ENCODE measurements around the gene TEAD1.

Gene TEAD1

GRCh38 chr11:12666915-12667314, 7.3 kb upstream of the TEAD1 start:
- no peak for DNase-seq (ENCODE audit: low read depth in 2 of 3, low spot score in 2 of 3)

DNA sequence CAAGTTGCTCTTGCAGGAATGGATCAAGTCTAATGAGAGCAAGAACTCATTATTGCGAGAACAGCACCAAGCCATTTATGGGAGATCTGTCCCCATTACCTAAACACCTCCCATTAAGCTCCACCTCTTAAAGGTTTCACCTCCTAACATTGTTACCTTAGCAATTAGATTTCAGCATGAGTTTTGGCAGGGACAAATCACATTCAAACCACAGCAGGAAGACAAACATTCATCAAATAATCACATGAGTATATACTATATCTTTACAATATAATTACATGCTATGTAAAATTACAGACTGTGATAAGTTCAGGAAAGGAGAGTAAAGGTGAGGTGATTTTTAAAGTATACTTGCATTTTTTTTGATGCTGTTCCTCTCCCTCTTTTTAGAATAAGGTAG, 6.6 kb upstream of the TEAD1 start:
- DNase-seq (ENCODE audit: low read depth in 2 of 3, low spot score in 2 of 3) = no peak

DNA sequence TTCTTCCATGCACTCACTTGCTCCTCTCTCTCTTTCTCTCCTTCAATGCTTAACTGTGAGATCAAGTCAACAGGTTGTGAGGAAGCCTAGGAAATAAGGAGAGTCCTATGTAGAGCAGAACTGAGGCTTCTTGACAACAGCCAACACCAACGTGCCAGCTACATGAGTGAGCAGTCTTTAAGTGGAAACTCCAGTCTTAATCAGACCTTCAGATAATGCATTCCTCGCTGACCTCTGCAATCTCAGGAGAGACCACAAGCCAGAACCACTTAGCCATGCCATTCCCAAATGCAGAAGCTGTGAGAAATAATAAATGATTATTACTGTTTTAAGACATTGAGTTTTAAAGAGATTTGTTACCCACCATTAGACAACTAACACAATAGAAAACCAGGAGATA, 6.1 kb upstream of the TEAD1 start:
- no peak for DNase-seq (ENCODE audit: low read depth in 2 of 3, low spot score in 2 of 3)

GRCh38 chr11:12669930-12670329, 4.3 kb upstream of the TEAD1 start:
- DNase-seq (ENCODE audit: low read depth in 2 of 3, low spot score in 2 of 3) = no peak

GRCh38 chr11:12671370-12671769, 2.9 kb upstream of the TEAD1 start:
- no peak for DNase-seq (ENCODE audit: low read depth in 2 of 3, low spot score in 2 of 3)

DNA sequence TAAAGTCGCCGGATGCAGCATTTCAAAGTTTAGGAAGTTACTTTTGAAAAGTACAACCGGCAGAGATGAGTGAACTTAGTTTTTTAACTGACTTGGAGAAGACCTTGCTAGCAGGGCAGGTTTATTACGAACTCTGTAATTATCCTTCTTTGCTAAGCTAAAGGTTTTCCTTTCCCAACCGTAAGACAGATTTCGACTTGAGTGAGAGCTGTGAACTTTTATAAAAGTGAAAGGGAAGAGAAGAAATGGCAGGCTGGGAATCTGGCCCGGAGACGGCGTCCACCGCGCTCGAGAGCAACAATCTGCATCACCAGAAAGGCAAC, 659 bp upstream of the TEAD1 start:
- no peak for DNase-seq (ENCODE audit: low read depth in 2 of 3, low spot score in 2 of 3)

- no peak for DNase-seq (ENCODE audit: low read depth in 2 of 3, low spot score in 2 of 3)
Observed at GRCh38 chr11:12674571-12674935, 332 bp downstream of the TEAD1 start.

- no peak for DNase-seq (ENCODE audit: low read depth in 2 of 3, low spot score in 2 of 3)
Observed at GRCh38 chr11:12674936-12675696, 895 bp downstream of the TEAD1 start.

DNA sequence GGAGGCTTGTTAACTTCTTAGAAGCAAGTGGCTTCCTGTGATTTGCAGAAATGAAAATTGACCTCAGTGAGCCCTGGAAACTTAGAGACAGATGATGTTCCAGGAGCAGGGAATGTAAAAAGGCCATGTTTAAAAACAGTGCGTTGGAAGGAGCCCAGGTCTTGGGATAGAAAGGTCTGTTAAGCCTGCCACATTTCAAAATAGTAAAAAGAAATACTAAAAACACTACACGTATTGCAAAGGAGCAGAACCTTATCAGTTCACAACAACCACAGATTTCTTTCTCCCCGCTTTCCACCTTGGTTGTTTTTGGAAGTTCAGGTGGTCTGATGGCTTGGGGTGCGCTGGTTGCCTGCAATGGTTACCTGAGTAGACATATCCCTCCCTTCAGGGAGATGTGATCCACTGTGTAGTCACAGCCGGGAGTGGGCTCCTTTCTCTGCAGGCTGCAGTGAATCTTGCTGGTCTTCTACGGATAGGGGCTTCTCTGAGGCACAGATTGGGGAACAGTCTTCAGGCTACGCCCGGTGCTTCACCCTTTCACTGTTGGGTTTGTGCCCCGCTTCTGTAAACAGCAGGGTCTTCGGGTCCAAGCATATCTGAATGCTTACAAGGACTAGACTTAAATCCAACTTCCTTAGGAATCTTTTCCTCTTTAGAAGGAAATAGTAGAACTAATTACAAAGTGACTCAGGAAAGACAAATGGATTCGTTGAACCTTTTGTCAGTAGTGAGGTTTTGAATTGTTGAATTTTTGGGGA, 1.9 kb downstream of the TEAD1 start:
- DNase-seq (ENCODE audit: low read depth in 2 of 3, low spot score in 2 of 3) = no peak

- no peak for DNase-seq (ENCODE audit: low read depth in 2 of 3, low spot score in 2 of 3)
Observed at GRCh38 chr11:12677131-12677530, 2.9 kb downstream of the TEAD1 start.

DNA sequence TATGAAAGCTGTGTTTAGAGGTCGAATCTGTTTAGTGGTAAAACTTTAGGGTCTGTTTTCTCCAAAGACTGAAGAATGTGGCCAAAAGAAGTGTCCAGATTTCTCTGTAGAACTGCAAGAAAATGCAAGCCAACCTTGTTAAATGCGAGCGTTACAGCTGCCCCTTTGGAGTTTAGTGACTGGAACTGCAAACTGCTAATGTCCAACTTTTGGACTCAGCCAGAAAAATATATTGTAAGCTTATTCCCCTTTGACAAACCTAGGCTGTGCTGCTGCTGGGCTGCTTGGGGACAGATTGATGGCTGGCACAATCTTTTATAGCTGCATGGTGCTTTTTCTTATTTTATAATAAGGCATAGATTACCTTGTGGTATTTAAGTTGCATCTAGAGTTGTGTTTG, 3.9 kb downstream of the TEAD1 start:
- no peak for DNase-seq (ENCODE audit: low read depth in 2 of 3, low spot score in 2 of 3)

DNA sequence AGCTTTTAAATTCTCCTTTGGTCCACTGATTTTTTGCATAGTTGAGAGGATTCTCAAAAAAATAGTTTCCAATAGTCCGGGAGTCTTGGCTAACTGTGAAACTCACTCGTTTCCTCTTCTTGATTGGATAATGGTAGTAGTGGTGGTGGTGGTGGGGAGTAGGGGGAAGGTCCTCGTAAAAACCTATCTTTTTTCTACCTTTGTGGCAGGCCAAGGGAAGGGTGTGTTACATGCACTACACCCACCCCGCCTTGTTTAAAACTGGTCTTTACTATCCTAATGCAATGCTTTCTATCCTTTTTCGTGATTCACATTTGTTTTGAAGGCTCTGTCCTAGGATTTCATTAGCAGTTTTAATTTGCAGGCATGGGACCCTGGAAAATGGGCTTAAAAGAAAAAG, 4.8 kb downstream of the TEAD1 start:
- DNase-seq (ENCODE audit: low read depth in 2 of 3, low spot score in 2 of 3) = no peak

DNA sequence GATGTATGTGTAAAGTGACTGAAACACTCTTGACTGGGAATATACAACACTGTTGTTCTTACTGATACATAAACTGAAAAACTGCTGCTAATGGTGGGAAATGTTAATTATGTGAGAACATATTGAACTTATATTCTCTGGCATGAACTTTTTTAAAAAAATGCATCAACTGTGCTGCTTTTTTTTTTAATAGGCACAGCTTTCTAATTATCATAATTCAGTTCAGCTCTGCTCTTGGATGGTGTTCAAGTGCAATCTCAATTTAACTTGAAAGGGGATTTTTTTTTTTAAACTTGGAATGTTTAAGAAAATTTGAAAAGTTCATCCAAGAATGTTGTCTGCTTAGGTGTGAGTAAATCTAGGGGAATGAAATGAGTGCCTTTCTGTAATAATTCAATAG, 5.2 kb downstream of the TEAD1 start:
- DNase-seq (ENCODE audit: low read depth in 2 of 3, low spot score in 2 of 3) = no peak

GRCh38 chr11:12680246-12680939, 6.2 kb downstream of the TEAD1 start:
- no peak for DNase-seq (ENCODE audit: low read depth in 2 of 3, low spot score in 2 of 3)

- no peak for DNase-seq (ENCODE audit: low read depth in 2 of 3, low spot score in 2 of 3)
Observed at GRCh38 chr11:12680940-12681258, 6.7 kb downstream of the TEAD1 start.

- no peak for DNase-seq (ENCODE audit: low read depth in 2 of 3, low spot score in 2 of 3)
Observed at GRCh38 chr11:12681466-12681865, 7.2 kb downstream of the TEAD1 start.

GRCh38 chr11:12682288-12682687, 8.1 kb downstream of the TEAD1 start:
- no peak for DNase-seq (ENCODE audit: low read depth in 2 of 3, low spot score in 2 of 3)

DNA sequence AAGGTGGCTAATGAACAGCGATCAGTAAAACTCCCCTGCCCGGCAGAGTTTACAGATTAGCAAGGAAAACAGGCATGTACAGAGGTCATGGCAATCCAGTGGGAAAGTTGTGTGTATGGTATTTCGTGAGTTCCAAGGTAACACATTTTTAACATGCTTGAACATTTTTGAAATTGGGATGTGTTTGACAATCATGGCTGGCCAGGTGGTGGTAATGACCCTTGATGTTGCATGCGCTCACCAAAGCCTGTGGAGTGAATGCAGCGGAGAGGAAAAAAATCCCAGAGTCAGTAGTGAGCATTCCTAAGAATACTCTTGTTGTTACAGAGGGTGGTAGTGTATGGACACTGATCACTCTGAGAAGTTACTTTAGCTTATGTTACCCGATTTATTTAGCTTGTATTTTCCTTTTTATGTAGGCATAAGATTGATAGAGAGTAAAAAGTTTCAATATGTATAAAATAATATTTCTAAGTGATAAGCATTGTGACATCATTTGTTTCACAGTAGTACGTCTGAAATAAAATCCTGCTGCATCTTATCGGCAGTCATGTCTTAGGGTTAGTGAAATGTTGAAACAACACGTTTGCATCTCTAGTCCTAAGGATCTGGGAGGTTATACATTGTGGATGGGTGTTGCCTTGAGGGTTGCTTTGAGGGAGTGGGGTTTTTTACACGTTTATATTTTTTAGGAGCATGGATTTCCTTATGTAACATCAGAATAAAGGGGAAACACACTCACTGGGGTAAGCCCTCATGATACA, 8.7 kb downstream of the TEAD1 start:
- no peak for DNase-seq (ENCODE audit: low read depth in 2 of 3, low spot score in 2 of 3)

DNA sequence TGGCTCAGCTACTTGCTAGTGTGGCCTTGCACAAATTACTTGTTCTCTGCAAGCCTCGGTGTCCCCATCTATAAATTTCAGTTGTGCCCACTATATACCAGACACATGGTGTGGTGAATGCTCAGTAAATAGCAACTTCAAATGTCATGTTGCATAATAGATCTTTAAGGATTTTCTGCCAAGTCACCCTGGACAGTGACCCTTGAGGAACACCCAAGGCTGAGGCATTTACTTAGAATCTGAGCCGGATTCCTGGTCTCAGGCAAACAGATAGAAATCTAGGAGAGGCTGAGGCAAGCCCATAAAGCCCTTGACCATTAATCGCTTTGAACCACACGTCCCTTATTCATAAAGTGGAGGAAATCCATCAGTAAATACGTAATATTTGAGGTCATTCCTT, 9.7 kb downstream of the TEAD1 start:
- DNase-seq (ENCODE audit: low read depth in 2 of 3, low spot score in 2 of 3) = no peak

DNA sequence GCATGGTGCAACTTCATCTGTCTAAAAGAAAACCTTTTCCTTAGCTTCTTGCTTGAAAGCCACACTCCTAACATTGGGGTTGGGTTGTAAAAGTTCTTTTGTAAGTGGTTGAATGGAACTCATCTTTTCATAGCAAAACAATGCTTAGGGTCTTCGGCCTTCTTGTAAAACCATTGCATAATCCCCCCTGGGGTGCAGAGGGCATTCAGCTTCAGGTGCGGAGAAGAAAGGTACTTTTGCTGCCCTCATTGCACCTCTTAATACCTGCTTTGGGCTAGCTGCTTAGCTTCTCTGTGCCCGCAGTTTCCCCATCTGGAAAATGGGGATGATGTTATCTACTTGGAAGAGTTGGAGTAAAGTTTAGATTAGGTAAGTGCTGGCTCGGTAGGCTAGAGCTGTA, 10.1 kb downstream of the TEAD1 start:
- DNase-seq (ENCODE audit: low read depth in 2 of 3, low spot score in 2 of 3) = no peak

DNA sequence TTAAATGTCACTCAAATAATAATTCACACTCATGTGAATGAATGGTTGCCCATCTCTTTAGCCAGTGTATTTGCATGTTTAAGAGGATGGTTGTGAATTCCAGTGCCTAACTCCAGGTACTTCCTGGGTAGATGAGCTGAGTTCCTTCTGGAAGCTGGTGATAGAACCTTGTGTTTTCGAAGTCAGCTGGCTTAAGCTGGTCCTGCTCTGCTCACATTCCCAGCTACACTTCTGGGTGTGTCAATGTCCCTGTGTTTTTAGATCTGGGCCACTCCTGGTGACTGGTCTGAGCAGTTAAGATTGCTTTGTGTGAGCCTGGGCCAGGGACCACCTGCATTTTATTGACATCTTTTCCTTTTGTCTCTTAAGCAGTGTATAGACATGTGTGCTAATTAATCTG, 10.6 kb downstream of the TEAD1 start:
- no peak for DNase-seq (ENCODE audit: low read depth in 2 of 3, low spot score in 2 of 3)

GRCh38 chr11:12685229-12685628, 11.0 kb downstream of the TEAD1 start:
- DNase-seq (ENCODE audit: low read depth in 2 of 3, low spot score in 2 of 3) = no peak

All from activated CD8-positive, alpha-beta memory T cell treated with anti-CD3 and anti-CD28 coated beads for 48 hours (primary cell).